Stomach smooth muscle (tissue), 2 donors: Measurements from ENCODE around the gene ENKD1.
"Not testable (repeated sequence)": the region's sequence is repeated elsewhere in the genome, so short reads cannot be mapped to it uniquely, and the experiment has no call there.

Source experiments
- H3K27ac ChIP-seq: one replicate; pipeline ENCODE4 v1.7.0; 2013; ENCODE audit warnings: mild to moderate bottlenecking, low read length, inconsistent platforms
- H3K27me3 ChIP-seq, 2 donors: one replicate each; pipeline ENCODE4 v1.7.0; 2013; ENCODE audit warnings: low read length in 2 of 2; ENCODE audit not compliant: insufficient read depth in 2 of 2, control insufficient read depth in 1 of 2
- H3K36me3 ChIP-seq, 2 donors: one replicate each; pipeline ENCODE4 v1.7.0; 2013; ENCODE audit warnings: low read length in 2 of 2; ENCODE audit not compliant: control insufficient read depth in 2 of 2, insufficient read depth in 2 of 2
- H3K4me1 ChIP-seq: one replicate; pipeline ENCODE4 v1.7.0; 2013; ENCODE audit warnings: low read length; ENCODE audit not compliant: control insufficient read depth, insufficient read depth
- H3K4me3 ChIP-seq, 2 donors: one replicate each; pipeline ENCODE4 v1.7.0; 2013; ENCODE audit warnings: low read length in 2 of 2
- H3K9ac ChIP-seq, 2 donors: one replicate each; pipeline ENCODE4 v1.7.0; 2013; ENCODE audit warnings: low read length in 2 of 2, mild to moderate bottlenecking in 1 of 2
- H3K9me3 ChIP-seq, 2 donors: one replicate each; pipeline ENCODE4 v1.7.0; 2013; ENCODE audit warnings: low read length in 2 of 2; ENCODE audit not compliant: control insufficient read depth in 2 of 2
- donor health status: healthy.
- donor health status: Pancreatic carcinoma.

The ENKD1 gene

DNA sequence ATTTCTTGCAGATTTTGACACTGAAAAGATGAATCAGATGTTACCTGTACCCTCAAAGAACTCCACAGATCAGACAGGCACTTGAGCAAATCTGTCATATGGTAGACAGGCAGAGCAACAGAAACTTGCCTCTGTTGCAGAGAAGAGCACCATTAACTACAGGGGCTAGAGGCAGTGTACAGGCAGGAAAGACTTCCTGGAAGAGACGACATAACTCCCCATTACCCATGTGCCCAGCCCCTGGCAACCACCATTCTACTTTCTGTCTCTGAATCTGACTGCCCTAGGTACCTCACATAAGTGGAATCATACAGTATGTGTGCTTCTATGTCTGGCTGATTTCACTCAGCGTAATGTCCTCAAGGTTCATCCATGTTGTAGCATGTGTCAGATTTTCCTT lies 37.1 kb upstream of the ENKD1 start:
- Histone ChIP-seq H3K9ac (no peak overlapping the region), H3K27ac (no peak overlapping the region), H3K4me3 (no peak overlapping the region), H3K9me3 (no peaks in the 10 kb centered on the region), H3K36me3 (peaks cover 0 to 4% of the 10 kb centered on the region in 2 donors), H3K4me1 (no peaks in the 10 kb centered on the region), H3K27me3 (no peaks in the 10 kb centered on the region)

DNA sequence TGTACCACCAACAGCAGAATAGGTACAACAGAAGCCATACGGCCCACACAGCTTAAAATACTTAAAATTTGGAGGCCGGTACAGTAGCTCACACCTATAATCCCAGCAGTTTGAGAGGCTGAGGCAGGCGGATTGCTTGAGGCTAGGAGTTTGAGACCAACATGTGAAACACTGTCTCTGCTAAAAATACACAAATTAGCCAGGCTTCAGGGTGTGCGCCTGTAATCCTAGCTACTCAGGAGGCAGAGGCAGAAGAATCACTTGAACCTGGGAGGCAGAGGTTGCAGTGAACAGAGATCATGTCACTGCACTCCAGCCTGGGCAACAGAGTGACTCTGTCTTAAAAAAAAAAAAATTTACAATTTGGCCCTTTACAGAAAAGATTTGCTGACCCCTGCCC lies 35.6 kb upstream of the ENKD1 start:
- H3K36me3 ChIP-seq, result peaks cover 0 to 4% of the 10 kb centered on the region in 2 donors

DNA sequence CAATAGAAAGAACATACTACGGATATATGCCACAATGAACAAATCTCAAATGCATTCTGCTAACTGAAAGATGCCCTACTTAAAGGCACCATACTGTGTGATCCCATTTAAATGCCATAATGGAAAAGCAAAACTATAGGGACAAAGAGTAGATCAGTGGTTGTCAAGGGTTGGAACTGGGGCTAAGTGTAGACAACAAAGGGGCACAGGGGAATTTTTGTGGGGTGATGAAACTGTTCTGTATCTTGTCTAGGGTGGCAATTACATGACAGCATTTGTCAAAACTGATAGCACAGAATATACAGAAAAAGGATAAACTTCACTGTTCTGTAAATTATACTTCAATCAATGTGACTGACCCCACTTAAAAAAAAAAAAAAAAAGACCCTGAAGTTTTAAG lies 34.9 kb upstream of the ENKD1 start:
- H3K27me3 ChIP-seq, result no peaks in the 10 kb centered on the region
- no peaks in the 10 kb centered on the region for H3K4me1 ChIP-seq
- H3K9ac ChIP-seq, result no peak overlapping the region
- no peak overlapping the region for H3K4me3 ChIP-seq
- no peaks in the 10 kb centered on the region for H3K9me3 ChIP-seq
- H3K36me3 ChIP-seq, result peaks cover 0 to 4% of the 10 kb centered on the region in 2 donors
- no peak overlapping the region for H3K27ac ChIP-seq

More for the DNA sequence above, 35.6 kb upstream of the ENKD1 start:
- Histone ChIP-seq H3K4me3 (no peak overlapping the region), H3K27ac (no peak overlapping the region), H3K9ac (no peak overlapping the region), H3K9me3 (no peaks in the 10 kb centered on the region), H3K27me3 (no peaks in the 10 kb centered on the region), H3K4me1 (no peaks in the 10 kb centered on the region)

DNA sequence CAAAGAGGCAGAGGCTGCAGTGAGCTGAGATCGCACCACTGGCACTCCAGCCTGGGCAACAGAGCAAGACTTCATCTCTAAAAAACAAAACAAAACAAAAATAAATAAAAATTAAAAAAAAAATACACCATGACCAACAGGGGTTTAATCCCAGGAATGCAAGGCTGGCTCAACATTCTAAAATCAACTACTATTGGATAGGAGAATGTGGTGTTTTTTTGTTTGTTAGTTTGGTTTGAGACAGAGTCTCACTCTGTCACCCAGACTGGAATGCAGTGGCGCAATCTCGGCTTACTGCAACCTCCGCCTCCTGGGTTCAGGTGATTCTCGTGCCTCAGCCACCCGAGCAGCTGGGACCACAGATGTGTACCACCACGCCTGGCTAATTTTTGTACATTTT lies 32.7 kb upstream of the ENKD1 start:
- Histone ChIP-seq H3K27ac (no peak overlapping the region), H3K27me3 (no peaks in the 10 kb centered on the region), H3K36me3 (no peaks in the 10 kb centered on the region), H3K4me1 (no peaks in the 10 kb centered on the region), H3K9me3 (no peaks in the 10 kb centered on the region), H3K9ac (no peak overlapping the region), H3K4me3 (no peak overlapping the region)

DNA sequence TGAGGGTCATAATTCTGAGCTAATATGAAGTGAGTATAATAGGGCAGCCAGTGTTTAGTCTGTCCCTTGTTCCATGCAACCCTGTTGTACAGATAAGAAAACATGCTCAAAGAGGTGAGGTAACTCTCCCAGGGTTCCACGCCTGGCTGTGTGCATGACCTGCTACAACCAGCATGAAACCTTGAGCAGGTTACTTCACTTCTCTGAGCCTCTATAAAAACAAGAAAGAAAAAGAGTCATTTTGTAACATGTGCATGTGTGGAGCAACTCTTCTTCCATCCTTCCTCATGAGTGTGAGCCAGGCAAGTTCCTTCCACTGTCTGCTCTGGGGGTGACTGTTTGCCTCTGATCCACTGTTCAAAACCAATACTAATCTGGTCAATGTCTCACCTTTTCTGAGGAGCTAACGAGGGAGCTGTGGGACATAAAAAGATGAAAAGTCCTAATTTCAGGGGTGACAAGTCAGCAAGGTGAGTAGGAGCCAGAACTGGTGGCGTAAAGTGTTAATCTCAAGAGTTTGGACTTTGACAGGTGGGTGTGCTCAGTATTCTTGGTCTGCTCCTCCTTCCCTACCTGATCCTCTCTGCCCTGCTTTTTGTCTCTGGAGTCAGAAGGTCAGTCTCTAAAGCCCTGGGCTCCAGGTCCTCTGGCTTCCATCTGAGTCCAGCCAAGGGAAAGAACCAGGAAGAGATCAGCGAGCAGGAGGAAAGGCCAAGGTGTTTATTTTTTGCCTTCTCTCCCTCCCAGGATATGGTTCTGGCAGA lies 31.1 kb upstream of the ENKD1 start:
- no peak overlapping the region for H3K9ac ChIP-seq
- H3K9me3 ChIP-seq, result no peaks in the 10 kb centered on the region
- H3K4me1 ChIP-seq, result no peaks in the 10 kb centered on the region
- H3K36me3 ChIP-seq, result no peaks in the 10 kb centered on the region
- no peak overlapping the region for H3K27ac ChIP-seq
- no peak overlapping the region for H3K4me3 ChIP-seq
- no peaks in the 10 kb centered on the region for H3K27me3 ChIP-seq

DNA sequence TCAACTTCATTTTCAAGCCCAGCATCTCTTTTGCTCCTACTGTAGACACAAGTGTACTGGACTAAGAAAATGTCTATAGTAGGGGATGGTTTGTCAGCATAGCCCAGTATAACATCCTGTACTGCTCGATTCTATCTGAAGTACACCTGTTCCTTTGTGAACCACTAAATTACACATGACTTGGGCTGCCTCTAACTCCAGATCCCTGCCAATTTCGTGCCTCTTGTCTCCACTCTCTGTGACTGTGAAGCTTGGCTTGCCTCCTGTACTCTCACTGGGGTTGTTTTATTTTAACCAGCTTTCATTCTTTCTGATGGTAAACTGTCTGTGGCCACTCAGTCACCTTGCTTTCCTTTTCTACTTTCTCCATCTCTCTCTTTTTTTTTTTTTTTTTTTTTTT lies 28.1 kb upstream of the ENKD1 start:
- no peak overlapping the region for H3K4me3 ChIP-seq
- H3K4me1 ChIP-seq, result no peaks in the 10 kb centered on the region
- H3K9me3 ChIP-seq, result no peaks in the 10 kb centered on the region
- no peak overlapping the region for H3K9ac ChIP-seq
- no peak overlapping the region for H3K27ac ChIP-seq
- no peaks in the 10 kb centered on the region for H3K36me3 ChIP-seq
- H3K27me3 ChIP-seq, result no peaks in the 10 kb centered on the region

DNA sequence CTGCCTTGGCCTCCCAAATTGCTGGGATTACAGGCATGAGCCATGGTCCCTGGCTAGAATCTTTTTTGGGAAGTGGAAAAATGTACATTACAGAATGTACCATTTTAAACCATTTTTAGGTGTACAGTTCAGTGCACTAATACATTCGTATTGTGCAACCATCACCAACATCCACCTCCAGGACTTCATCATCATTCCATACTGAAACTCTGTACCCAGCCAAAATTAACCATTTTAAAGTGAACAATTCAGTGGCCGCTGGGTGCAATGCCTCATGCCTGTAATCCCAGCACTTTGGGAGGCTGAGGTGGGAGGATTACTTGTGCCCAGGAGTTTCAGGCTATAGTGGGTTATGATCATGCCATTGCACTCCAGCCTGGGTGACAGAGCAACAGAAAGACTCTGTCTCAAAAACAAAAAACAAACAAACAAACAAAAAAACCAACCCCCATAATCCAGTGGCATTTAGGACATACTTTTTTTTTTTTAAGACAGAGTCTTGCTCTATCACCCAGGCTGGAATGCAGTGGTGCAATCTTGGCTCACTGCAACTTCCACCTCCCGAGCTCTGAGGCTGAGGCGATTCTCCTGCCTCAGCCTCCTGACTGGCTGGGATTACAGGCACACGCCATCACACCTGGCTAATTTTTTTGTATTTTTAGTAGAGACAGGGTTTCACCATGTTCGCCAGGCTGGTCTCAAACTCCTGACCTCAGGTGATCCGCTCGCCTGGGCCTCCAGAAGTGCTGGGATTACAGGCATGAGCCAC lies 27.2 kb upstream of the ENKD1 start:
- H3K27ac ChIP-seq, H3K4me1 ChIP-seq, H3K9ac ChIP-seq, H3K27me3 ChIP-seq, H3K9me3 ChIP-seq, H3K36me3 ChIP-seq, H3K4me3 ChIP-seq: not testable (repeated sequence)

DNA sequence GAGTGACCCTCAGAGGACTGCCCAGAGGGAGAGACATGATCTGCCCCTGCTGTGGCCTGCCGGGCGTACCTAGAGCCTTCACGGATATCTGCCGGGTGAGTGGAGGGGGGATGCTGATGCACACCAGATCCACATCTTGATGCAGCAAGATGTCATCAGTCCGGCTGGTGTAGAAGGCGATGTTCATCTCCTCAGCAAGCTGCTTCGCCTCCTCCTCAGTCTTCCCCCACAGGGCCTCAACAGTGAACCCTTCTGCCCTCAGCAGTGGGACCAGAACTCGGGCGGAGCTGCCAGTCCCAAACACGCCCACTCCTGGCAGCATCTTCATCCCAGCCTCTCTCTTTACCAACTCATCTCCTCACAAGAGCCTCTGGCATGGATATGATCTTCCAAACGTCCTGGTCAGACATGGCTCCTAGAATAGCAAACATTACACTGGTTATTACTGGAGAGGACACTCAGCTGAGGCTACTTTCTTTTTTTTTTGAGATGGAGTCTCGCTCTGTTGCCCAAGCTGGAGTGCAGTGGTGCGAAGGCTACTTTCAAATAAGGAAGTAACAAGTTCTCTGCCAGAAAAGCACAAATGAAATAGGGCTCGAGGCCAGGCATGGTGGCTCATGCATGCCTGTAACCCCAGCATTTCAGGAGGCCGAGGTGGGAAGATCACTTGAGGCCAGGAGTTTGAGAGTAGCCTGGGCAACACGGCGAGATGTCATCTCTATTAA lies 19.0 kb upstream of the ENKD1 start:
- H3K4me3 ChIP-seq, result no peak overlapping the region
- peaks cover 14 to 19% of the 10 kb centered on the region in 2 donors for H3K36me3 ChIP-seq
- no peak overlapping the region for H3K27ac ChIP-seq
- no peak overlapping the region for H3K9ac ChIP-seq
- H3K9me3 ChIP-seq, result no peaks in the 10 kb centered on the region
- H3K4me1 ChIP-seq, result no peaks in the 10 kb centered on the region
- no peaks in the 10 kb centered on the region for H3K27me3 ChIP-seq

DNA sequence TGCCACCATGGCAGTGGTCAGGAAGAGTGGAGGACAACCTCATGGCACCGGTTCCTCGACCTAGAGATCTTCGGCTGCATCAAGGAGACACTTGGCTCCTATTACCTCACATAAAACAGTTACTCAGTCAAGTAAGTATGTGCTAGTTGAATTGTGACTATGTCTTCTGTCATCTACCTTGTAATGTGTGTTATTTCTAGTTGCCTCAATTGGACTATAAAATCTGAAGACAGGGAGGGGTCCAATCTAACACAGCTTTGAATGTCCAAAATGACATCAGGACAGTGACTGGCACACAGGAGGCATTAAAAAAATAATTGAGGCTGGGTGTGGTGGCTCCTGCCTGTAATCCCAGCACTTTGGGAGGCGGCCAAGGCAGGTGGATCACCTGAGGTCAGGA lies 17.2 kb upstream of the ENKD1 start:
- peaks cover 14 to 21% of the 10 kb centered on the region in 2 donors for H3K36me3 ChIP-seq
- H3K9me3 ChIP-seq, result no peaks in the 10 kb centered on the region

DNA sequence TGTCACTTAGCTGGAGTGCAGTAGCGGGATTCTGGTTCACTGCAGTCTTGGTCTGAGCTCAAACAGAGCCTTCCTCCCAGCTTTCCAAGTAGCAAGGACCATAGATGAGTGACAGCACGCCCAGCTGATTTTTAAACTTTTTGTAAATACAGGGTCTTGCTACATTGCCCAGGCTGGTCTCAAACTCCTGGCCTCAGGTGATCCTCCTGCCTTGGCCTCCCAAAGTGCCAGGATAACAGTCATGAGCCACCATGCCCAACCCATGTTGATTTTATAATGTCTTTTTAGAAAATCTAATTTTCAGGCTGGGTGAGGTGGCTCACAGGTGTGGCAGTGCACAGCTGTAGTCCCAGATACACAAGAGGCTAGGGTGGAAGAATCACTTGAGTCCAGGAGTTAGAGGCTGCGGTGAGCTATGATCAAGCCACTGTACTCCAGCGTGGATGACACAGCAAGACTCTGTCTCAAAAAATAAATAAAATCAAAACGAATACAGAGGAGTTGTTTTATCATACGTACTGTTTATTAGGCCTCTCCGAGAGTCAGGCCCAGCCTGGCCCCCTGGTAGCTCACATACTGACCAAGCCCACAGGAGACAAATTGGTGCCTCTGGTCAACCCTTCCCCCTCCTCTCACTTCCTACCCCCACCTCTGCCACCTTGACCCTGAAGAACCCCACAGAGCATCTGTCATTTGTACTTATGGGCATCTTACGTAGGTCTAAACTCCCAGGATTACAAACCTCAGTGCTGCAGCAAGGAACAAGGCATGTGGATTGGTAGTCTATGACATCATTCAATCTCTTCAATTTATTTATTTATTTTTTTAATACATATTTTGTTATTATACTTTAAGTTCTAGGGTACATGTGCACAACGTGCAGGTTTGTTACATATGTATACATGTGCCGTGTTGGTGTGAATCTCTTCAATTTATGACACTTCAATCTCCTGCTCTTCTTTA lies 13.7 kb upstream of the ENKD1 start:
- no peak overlapping the region for H3K27ac ChIP-seq
- no peaks in the 10 kb centered on the region for H3K9me3 ChIP-seq
- H3K4me3 ChIP-seq, result no peak overlapping the region
- no peaks in the 10 kb centered on the region for H3K27me3 ChIP-seq
- peaks cover 12 to 17% of the 10 kb centered on the region in 2 donors for H3K36me3 ChIP-seq
- H3K4me1 ChIP-seq, result peaks cover 7% of the 10 kb centered on the region
- no peak overlapping the region for H3K9ac ChIP-seq

More for the DNA sequence above, 17.2 kb upstream of the ENKD1 start:
- H3K4me3 ChIP-seq, result no peak overlapping the region
- H3K27me3 ChIP-seq, result no peaks in the 10 kb centered on the region
- peaks cover 2% of the 10 kb centered on the region for H3K4me1 ChIP-seq
- no peak overlapping the region for H3K9ac ChIP-seq
- H3K27ac ChIP-seq, result no peak overlapping the region
